ENCODE measurements around the gene SQOR. TPM values are rescaled to one million over a fixed set of nuclear protein-coding genes. Genes with fewer than 3 reads are reported as not detected.

SQOR gene
- total and polyA plus RNA-seq, 10 donors = 21.5 to 79.6 (median 56.1) TPM

DNA sequence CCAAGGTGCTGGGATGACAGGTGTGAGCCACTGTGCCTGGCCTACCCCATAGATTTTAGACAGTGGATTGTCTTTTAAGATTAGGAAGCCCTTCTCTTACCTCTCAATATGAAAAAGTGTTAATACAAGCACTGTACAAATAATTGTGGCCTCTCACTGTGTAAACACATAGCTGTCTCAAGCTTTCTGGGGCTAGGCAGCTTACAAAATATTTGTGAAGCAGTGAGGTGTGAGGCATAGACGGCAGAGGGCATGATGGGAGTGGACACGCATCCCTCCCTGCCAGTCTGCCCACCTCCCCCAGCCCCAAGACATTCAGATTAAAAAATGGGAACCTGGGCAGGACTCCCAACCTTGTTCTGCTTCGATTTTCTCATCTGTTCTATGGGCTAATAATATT lies 34.6 kb downstream of the SQOR start:
- Histone ChIP-seq H3K4me1 (no peaks in the 10 kb centered on the region), H3K27ac (no peak overlapping the region), H3K27me3 (replicated peaks in 1 of 7) (no peaks in the 10 kb centered on the region), H3K36me3 (peaks cover 0 to 94% (median 70%) of the 10 kb centered on the region in 6 donors), H3K9me3 (no peaks in the 10 kb centered on the region), H3K4me3 (no peak overlapping the region)
- TF ChIP-seq POLR2A (IDR thresholded peaks at IDR 0.05) = no peak
- TF ChIP-seq, protein P1, sequence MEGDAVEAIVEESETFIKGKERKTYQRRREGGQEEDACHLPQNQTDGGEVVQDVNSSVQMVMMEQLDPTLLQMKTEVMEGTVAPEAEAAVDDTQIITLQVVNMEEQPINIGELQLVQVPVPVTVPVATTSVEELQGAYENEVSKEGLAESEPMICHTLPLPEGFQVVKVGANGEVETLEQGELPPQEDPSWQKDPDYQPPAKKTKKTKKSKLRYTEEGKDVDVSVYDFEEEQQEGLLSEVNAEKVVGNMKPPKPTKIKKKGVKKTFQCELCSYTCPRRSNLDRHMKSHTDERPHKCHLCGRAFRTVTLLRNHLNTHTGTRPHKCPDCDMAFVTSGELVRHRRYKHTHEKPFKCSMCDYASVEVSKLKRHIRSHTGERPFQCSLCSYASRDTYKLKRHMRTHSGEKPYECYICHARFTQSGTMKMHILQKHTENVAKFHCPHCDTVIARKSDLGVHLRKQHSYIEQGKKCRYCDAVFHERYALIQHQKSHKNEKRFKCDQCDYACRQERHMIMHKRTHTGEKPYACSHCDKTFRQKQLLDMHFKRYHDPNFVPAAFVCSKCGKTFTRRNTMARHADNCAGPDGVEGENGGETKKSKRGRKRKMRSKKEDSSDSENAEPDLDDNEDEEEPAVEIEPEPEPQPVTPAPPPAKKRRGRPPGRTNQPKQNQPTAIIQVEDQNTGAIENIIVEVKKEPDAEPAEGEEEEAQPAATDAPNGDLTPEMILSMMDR (IDR thresholded peaks at IDR 0.05 in 8 of 11, conservative IDR thresholded peaks at IDR 0.05 in 3 of 11) = no peak
- no peak for TF ChIP-seq POLR2AphosphoS5 (IDR thresholded peaks at IDR 0.05)
- intact Hi-C loops (cut with DNase I; ENCODE audit: low total_unique reads) = no loop called here
- 82 to 90% (median 88%) methylated on average over 3 of the region's 3 CpGs for WGBS, 5 donors
- DNase-seq = no peak

DNA sequence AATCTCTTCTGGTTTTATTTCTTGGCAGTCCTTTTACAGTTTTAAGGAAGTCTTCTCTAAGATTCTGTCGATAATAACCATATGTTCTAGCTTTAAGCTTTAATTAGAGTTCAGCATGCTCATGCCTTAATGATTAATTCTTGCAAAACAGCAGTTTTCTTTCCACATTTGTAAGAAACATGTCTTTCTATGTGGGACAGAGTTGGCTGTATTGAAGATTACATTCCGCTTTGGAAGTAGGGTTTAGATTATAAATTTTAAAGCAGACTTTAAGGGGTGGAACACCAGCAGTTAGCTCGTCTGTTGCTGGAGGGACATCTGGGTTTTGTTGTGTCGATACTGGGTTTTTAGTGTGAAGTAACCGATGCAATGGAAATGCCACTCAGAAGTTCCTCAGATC lies 35.3 kb downstream of the SQOR start:
- DNase-seq = no peak
- H3K27ac ChIP-seq = no peak overlapping the region
- H3K9me3 ChIP-seq = no peaks in the 10 kb centered on the region
- no peak overlapping the region for H3K4me3 ChIP-seq
- no peaks in the 10 kb centered on the region for H3K27me3 ChIP-seq (replicated peaks in 1 of 7)
- H3K4me1 ChIP-seq = no peaks in the 10 kb centered on the region
- peaks cover 0 to 94% (median 70%) of the 10 kb centered on the region in 6 donors for H3K36me3 ChIP-seq
- TF ChIP-seq POLR2AphosphoS5 (IDR thresholded peaks at IDR 0.05) = no peak
- TF ChIP-seq, protein P1 (IDR thresholded peaks at IDR 0.05 in 8 of 11, conservative IDR thresholded peaks at IDR 0.05 in 3 of 11) = no peak
- intact Hi-C loops (cut with DNase I; ENCODE audit: low total_unique reads) = no loop called here
- 81 to 89% (median 84%) methylated on average over 5 of the region's 5 CpGs for WGBS, 5 donors

DNA sequence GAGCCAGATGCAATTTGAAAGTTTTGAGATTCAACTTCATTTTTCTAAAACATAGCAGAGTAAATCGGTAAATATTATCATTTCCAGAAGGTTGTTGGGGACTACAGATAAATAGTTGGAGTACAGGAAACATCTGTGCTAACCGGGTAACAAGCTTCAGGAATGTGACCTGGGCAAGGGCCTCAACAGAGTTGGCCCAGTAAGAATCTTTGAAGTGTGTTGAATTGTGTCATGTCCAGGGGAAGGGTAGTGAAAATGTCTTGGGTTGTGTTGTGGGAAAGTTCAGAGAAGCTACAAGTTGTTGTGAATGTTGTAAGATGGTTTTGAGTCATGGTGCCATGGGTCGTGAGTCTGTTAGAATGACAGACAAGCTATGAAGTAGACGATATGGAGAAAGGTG lies 35.7 kb downstream of the SQOR start:
- intact Hi-C loops (cut with DNase I; ENCODE audit: low total_unique reads) = no loop called here
- DNase-seq = no peak

DNA sequence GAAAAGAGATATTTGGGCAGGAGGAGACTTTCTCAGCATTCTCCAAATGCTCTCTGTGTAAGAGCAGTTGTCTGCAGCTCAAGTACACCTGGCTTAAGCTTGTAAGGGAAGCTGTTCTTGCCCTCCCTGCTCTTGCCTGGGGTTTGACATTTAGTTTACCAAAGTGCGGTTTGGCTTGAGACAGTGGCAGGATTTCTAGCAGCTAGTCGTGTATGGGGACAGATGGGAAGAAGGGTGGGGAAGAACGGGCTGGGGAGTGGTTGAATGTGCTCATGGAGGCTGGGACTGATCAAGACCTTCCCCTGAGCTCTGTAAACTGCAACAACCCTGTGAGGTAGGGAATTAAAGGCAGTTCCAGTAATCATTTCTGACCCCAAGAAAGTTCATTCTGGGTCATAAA lies 39.8 kb downstream of the SQOR start:
- intact Hi-C loops (cut with DNase I; ENCODE audit: low total_unique reads) = no loop called here
- Histone ChIP-seq H3K4me1 (peaks cover 0 to 9% (median 3%) of the 10 kb centered on the region in 6 donors), H3K9me3 (no peaks in the 10 kb centered on the region), H3K4me3 (no peak overlapping the region), H3K27ac (no peak overlapping the region), H3K36me3 (peaks cover 3 to 100% (median 89%) of the 10 kb centered on the region in 6 donors), H3K27me3 (replicated peaks in 1 of 7) (no peaks in the 10 kb centered on the region)
- DNase-seq = no peak
- WGBS, 5 donors = 80 to 87% (median 82%) methylated on average over 3 of the region's 3 CpGs
- TF ChIP-seq POLR2AphosphoS5 (IDR thresholded peaks at IDR 0.05) (no peak), POLR2A (IDR thresholded peaks at IDR 0.05) (no peak)
- TF ChIP-seq, protein P1 (IDR thresholded peaks at IDR 0.05 in 8 of 11, conservative IDR thresholded peaks at IDR 0.05 in 3 of 11) = no peak

More for the DNA sequence above, 35.7 kb downstream of the SQOR start:
- Histone ChIP-seq H3K27me3 (replicated peaks in 1 of 7) (no peaks in the 10 kb centered on the region), H3K4me3 (no peak overlapping the region), H3K9me3 (no peaks in the 10 kb centered on the region), H3K36me3 (peaks cover 0 to 94% (median 72%) of the 10 kb centered on the region in 6 donors), H3K27ac (no peak overlapping the region), H3K4me1 (no peaks in the 10 kb centered on the region)
- TF ChIP-seq POLR2A (IDR thresholded peaks at IDR 0.05) (no peak), POLR2AphosphoS5 (IDR thresholded peaks at IDR 0.05) (no peak)
- TF ChIP-seq, protein P1 (IDR thresholded peaks at IDR 0.05 in 8 of 11, conservative IDR thresholded peaks at IDR 0.05 in 3 of 11) = no peak
- 72 to 86% (median 75%) methylated on average over 4 of the region's 4 CpGs for WGBS, 5 donors

Data from spleen (tissue), 11 donors.